Fibroblast of pulmonary artery (primary cell): ENCODE measurements around the gene TSGA10.
"Not testable (repeated sequence)": the region's sequence is repeated elsewhere in the genome, so short reads cannot be mapped to it uniquely, and the experiment has no call there.

Experiments
- DNase-seq: peaks from one replicate; pipeline ENCODE4 v3.0.0-alpha.2; 2010; ENCODE audit warnings: low read depth
- H3K4me3 ChIP-seq: replicated peaks from 2 replicates; pipeline ENCODE4 v1.5.1; 2011; ENCODE audit warnings: low read depth, mild to moderate bottlenecking, control low read depth, low read length, moderate library complexity
- CTCF ChIP-seq: IDR thresholded peaks from 2 replicates; pipeline ENCODE4 v1.5.1; 2011; ENCODE audit warnings: mild to moderate bottlenecking, control low read depth, low read length, inconsistent platforms; ENCODE audit errors: missing control alignments

TSGA10 gene

GRCh38 chr2:99035920-99036319 lies 118.8 kb downstream of the TSGA10 start:
- DNase-seq = no peak
- no peak for TF ChIP-seq CTCF

GRCh38 chr2:99032786-99033185 lies 122.0 kb downstream of the TSGA10 start:
- no peak for DNase-seq
- H3K4me3 ChIP-seq = no peak overlapping the region
- TF ChIP-seq CTCF = no peak

More at GRCh38 chr2:99035920-99036319, 118.8 kb downstream of the TSGA10 start:
- no peak overlapping the region for H3K4me3 ChIP-seq

- no peak for TF ChIP-seq CTCF
Observed at GRCh38 chr2:99032001-99032400, 122.7 kb downstream of the TSGA10 start.

GRCh38 chr2:99031481-99031880 lies 123.3 kb downstream of the TSGA10 start:
- no peak for TF ChIP-seq CTCF
- H3K4me3 ChIP-seq = no peak overlapping the region

More at GRCh38 chr2:99032001-99032400, 122.7 kb downstream of the TSGA10 start:
- H3K4me3 ChIP-seq = no peak overlapping the region
- no peak for DNase-seq

DNA sequence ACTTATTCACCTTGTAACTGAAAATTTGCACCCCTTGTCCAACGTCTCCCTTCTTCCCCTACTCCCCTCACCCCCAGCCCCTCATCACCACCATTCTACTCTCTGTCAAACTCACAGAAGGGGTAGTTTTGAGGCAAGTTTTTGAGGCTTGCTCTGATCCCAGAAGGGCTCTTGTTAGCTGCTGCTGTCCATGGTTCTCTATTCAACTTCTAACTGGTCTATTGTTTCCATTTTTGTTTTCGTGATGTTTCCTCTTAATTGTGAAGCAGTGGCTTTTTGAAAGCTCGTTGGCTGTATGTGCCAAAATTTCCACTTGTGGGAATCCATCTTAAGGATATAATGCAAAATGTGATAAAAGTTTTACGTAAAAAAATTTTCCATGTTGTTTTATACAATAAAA lies 126.2 kb downstream of the TSGA10 start:
- H3K4me3 ChIP-seq = no peak overlapping the region
- no peak for TF ChIP-seq CTCF

More at GRCh38 chr2:99031481-99031880, 123.3 kb downstream of the TSGA10 start:
- no peak for DNase-seq

GRCh38 chr2:99027856-99028255 lies 126.9 kb downstream of the TSGA10 start:
- no peak for DNase-seq
- H3K4me3 ChIP-seq = no peak overlapping the region
- TF ChIP-seq CTCF = no peak

More for the DNA sequence above, 126.2 kb downstream of the TSGA10 start:
- DNase-seq = no peak

DNA sequence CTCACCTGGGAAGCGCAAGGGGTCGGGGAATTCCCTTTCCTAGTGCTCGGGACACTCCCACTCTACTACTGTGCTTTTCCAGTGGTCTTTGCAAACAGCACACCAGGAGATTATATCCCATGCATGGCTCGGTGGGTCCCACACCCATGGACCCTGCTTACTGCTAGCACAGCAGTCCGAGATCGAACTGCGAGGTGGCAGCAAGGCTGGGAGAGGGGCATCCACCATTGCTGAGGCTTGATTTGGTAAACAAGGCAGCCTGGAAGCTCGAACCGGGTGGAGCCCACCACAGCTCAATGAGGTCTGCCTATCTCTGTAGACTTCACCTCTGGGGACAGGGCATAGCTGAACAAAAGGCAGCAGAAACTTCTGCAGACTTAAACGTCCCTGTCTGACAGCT lies 154.0 kb downstream of the TSGA10 start:
- DNase-seq = no peak
- no peak for TF ChIP-seq CTCF
- no peak overlapping the region for H3K4me3 ChIP-seq

DNA sequence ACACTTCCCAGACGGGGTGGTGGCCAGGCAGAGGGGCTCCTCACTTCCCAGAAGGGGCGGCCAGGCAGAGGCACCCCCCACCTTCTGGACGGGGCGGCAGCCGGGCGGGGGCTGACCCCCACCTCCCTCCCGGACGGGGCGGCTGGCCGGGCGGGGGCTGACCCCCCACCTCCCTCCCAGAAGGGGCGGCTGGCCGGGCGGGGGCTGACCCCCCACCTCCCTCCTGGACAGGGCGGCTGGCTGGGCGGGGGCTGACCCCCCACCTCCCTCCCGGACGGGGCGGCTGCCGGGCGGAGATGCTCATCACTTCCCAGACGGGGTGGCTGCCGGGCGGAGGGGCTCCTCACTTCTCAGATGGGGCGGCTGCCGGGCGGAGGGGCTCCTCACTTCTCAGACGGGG lies 166.0 kb downstream of the TSGA10 start:
- H3K4me3 ChIP-seq, DNase-seq: not testable (repeated sequence)
